GM12878 (cell line): Measurements from ENCODE around the gene INPP4B. TPM values are rescaled to one million over a fixed set of nuclear protein-coding genes. Genes with fewer than 3 reads are reported as not detected.

Source experiments
- ATAC-seq: fragments of 200-7000 bp; cut with Tn5 transposase; 3 replicates; pipeline ENCODE4 v1.9.1; 2020; ENCODE audit warnings: mild to moderate bottlenecking, moderate library complexity
- BruUV-seq: library from RNA; stranded (reverse); fragments of 400-500 nt; replicated peaks from 2 replicates; lab custom pipeline; 2021; lab: Mats Ljungman, UMichigan
- CTCF ChIA-PET: fragments of 300-600 bp; sonication (Branson Sonifier 250); formaldehyde crosslinking; extraction: SDS; loops from one replicate; lab custom pipeline; 2021; ENCODE audit warnings: inconsistent platforms; lab: Yijun Ruan, JAX
- POLR2A ChIA-PET: fragments of 350-600 bp; formaldehyde crosslinking; extraction: SDS; loops from one replicate; lab custom pipeline; 2021; ENCODE audit warnings: inconsistent platforms; lab: Charles Lee
- RAD21 ChIA-PET: fragments of 300-600 bp; sonication (Branson Sonifier 250); formaldehyde crosslinking; loops from one replicate; lab custom pipeline; 2023; ENCODE audit warnings: antibody characterized with exemption; ENCODE audit not compliant: unreplicated experiment; lab: Charles Lee
- SMC1A ChIA-PET: fragments of 300-600 bp; sonication (Branson Sonifier 250); formaldehyde crosslinking; loops from one replicate; lab custom pipeline; 2023; ENCODE audit not compliant: unreplicated experiment, uncharacterized antibody; lab: Charles Lee
- DNase-seq: peaks from one replicate; pipeline ENCODE4 v3.0.0-alpha.2; 2011; ENCODE audit warnings: low read depth, low spot score
- FAIRE-seq: peaks from 3 replicates; lab custom pipeline; 2011; peaks lifted over from hg19 to GRCh38; lab: Jason Lieb, UNC
- H2AFZ ChIP-seq: 2 replicates; pipeline ENCODE4 v1.6.0; 2011; ENCODE audit warnings: low read depth, low read length, control low read depth; ENCODE audit not compliant: control insufficient read depth
- H3K27ac ChIP-seq: 2 replicates; pipeline ENCODE4 v1.5.1; 2011; ENCODE audit warnings: control low read depth; ENCODE audit not compliant: control insufficient read depth, insufficient read depth
- H3K27me3 ChIP-seq, 2 experiments: replicated peaks in 1 of 2; 2 replicates each; pipeline versions ENCODE4 v1.6.0 to v1.6.1; 2011; ENCODE audit warnings: low read length in 1 of 2; ENCODE audit not compliant: control insufficient read depth in 2 of 2, insufficient read depth in 2 of 2
- H3K36me3 ChIP-seq, 2 experiments: 2 replicates each; pipeline ENCODE4 v1.5.1; 2011; ENCODE audit warnings: low read length in 1 of 2; ENCODE audit not compliant: control insufficient read depth in 2 of 2, insufficient read depth in 2 of 2
- H3K4me1 ChIP-seq: 2 replicates; pipeline ENCODE4 v1.6.1; 2011; ENCODE audit warnings: mild to moderate bottlenecking, low read length, moderate library complexity, mixed read lengths; ENCODE audit not compliant: control insufficient read depth, insufficient read depth
- H3K4me2 ChIP-seq: 2 replicates; pipeline ENCODE4 v1.6.0; 2011; ENCODE audit warnings: control low read depth; ENCODE audit not compliant: control insufficient read depth, insufficient read depth
- H3K4me3 ChIP-seq: fragments of 200-600 bp; sonication (generic); 2 replicates; pipeline ENCODE4 v1.5.1; 2016
- H3K79me2 ChIP-seq: 2 replicates; pipeline ENCODE4 v1.6.0; 2011; ENCODE audit warnings: low read length; ENCODE audit not compliant: control insufficient read depth, insufficient read depth
- H3K9ac ChIP-seq: 2 replicates; pipeline ENCODE4 v1.8.0; 2011; ENCODE audit warnings: low read length, control low read depth, mixed read lengths; ENCODE audit not compliant: control insufficient read depth, insufficient read depth
- H3K9me3 ChIP-seq: replicated peaks from 3 replicates; pipeline ENCODE4 v1.5.1; 2011; ENCODE audit warnings: mild to moderate bottlenecking, low read length; ENCODE audit not compliant: control insufficient read depth, insufficient read depth
- H4K20me1 ChIP-seq: 2 replicates; pipeline ENCODE4 v1.6.0; 2011; ENCODE audit not compliant: control insufficient read depth, insufficient read depth
- ASH2L ChIP-seq: fragments of 300-600, 200-600 bp; sonication (generic); IDR thresholded peaks from 2 replicates; pipeline ENCODE4 v1.6.1; 2017; ENCODE audit warnings: low read depth, mild to moderate bottlenecking, borderline replicate concordance
- ATF2 ChIP-seq: IDR thresholded peaks from 2 replicates; pipeline ENCODE4 v1.6.1; 2012; ENCODE audit warnings: low read length, inconsistent platforms
- BACH1 ChIP-seq: fragments of 450-650 bp; IDR thresholded peaks from 2 replicates; pipeline ENCODE4 v1.6.1; 2017; ENCODE audit warnings: mild to moderate bottlenecking, borderline replicate concordance
- CBX5 ChIP-seq: sonication (generic); IDR thresholded peaks from 2 replicates; pipeline ENCODE4 v1.6.1; 2016; ENCODE audit warnings: low read depth, moderate library complexity, mild to moderate bottlenecking, inconsistent platforms
- CREM ChIP-seq: IDR thresholded peaks from 2 replicates; pipeline ENCODE4 v1.6.1; 2014; ENCODE audit warnings: antibody characterized with exemption, low read depth
- EZH2 ChIP-seq: IDR thresholded peaks from 2 replicates; pipeline ENCODE4 v1.6.1; 2012; ENCODE audit warnings: low read depth, mild to moderate bottlenecking, control low read depth, inconsistent platforms, low read length, borderline replicate concordance; ENCODE audit not compliant: control insufficient read depth
- GATAD2B ChIP-seq: fragments of 450-650 bp; conservative IDR thresholded peaks from 2 replicates; pipeline ENCODE4 v1.6.1; 2017; ENCODE audit warnings: low read depth, mild to moderate bottlenecking, moderate library complexity
- HSF1 ChIP-seq: fragments of 150-350 bp; IDR thresholded peaks from 2 replicates; pipeline ENCODE4 v1.6.1; 2014; ENCODE audit warnings: mild to moderate bottlenecking, low read depth, low read length
- PBX3 ChIP-seq: IDR thresholded peaks from 2 replicates; pipeline ENCODE4 v1.6.1; 2011; ENCODE audit warnings: mild to moderate bottlenecking, low read depth, low read length, moderate library complexity; ENCODE audit not compliant: insufficient replicate concordance
- RBBP5 ChIP-seq: fragments of 200-600 bp; sonication (generic); conservative IDR thresholded peaks from 2 replicates; pipeline ENCODE4 v1.6.1; 2016
- ZNF207 ChIP-seq: fragments of 450-650 bp; IDR thresholded peaks from 2 replicates; pipeline ENCODE4 v1.6.1; 2014; ENCODE audit warnings: antibody characterized with exemption, mild to moderate bottlenecking, borderline replicate concordance
- ZNF217 ChIP-seq: fragments of 450-650 bp; IDR thresholded peaks from 2 replicates; pipeline ENCODE4 v1.6.1; 2017; ENCODE audit warnings: antibody characterized with exemption, mild to moderate bottlenecking
- ZNF24 ChIP-seq: fragments of 450-650 bp; IDR thresholded peaks from 2 replicates; pipeline ENCODE4 v1.6.1; 2017; ENCODE audit warnings: antibody characterized with exemption, mild to moderate bottlenecking
- ZZZ3 ChIP-seq: IDR thresholded peaks from 2 replicates; pipeline ENCODE4 v1.6.1; 2011; ENCODE audit warnings: low read depth; ENCODE audit not compliant: control insufficient read depth, insufficient read length
- WGBS: methylation state at CpG from one replicate; pipeline ENCODE4 v1.1.6; 2016; ENCODE audit warnings: low lambda C conversion rate; ENCODE audit not compliant: insufficient replicate concordance, insufficient coverage; ENCODE audit errors: missing lambda C conversion rate; 5-methylcytosine and 5-hydroxymethylcytosine counted together
- in situ Hi-C: fragments of 300-500 bp; cut with MboI; formaldehyde crosslinking; loops from 9 replicates; pipeline ENCODE4 v1.14.3; 2018; ENCODE audit warnings: mixed read lengths
- intact Hi-C: fragments of 100-400 bp; cut with micrococcal nuclease; formaldehyde crosslinking; loops from one replicate; pipeline ENCODE4 v1.14.2; 2022; ENCODE audit not compliant: unreplicated experiment
- polyA plus RNA-seq, 11 experiments: library from polyadenylated mRNA; depleted of rRNA in 4 of 11; unstranded in 6 of 11; stranded (reverse) in 5 of 11; fragments of >200 nt; fragmentation: Nextera tagmentation in 4 of 11; fragmentation: Illumina TruSeq in 1 of 11; extraction: Ambion mirVana in 4 of 11; extraction: Trizol in 1 of 11; gene quantifications; 1 replicate in 1 of 11; 2 replicates in 10 of 11; pipeline versions ENCODE4 v1.2.1 to v1.2.3, GENCODE V29; 2011 to 2016; ENCODE audit warnings: inconsistent platforms in 2 of 11, missing spikeins in 2 of 11, low read depth in 1 of 11
- total RNA-seq, 4 experiments: library from RNA; depleted of rRNA in 3 of 4; stranded (reverse); fragments of >200 nt in 3 of 4; fragmentation: Illumina TruSeq in 1 of 4; extraction: Trizol in 1 of 4; gene quantifications; 2 replicates each; pipeline versions ENCODE4 v1.2.1 to v1.2.3, GENCODE V29; 2013 to 2021

The INPP4B gene
- total and polyA plus RNA-seq, 10 of the 15 experiments (the other 5 are each of a cell fraction or from before 2014, with no cell fraction given) = 0.53 to 11.2 (median 0.95) TPM

GRCh38 chr4:142614621-142615323 lies 231.3 kb downstream of the INPP4B start:
- H3K9ac ChIP-seq = no peak overlapping the region
- no peak overlapping the region for H3K4me2 ChIP-seq
- no peak for DNase-seq
- no peak overlapping the region for H2AFZ ChIP-seq
- H3K27me3 ChIP-seq = no peaks in the 10 kb centered on the region
- no peaks in the 10 kb centered on the region for H3K9me3 ChIP-seq
- no TSS peak for BruUV-seq
- in situ Hi-C loops (no loop called here), intact Hi-C loops (no loop called here)
- H3K36me3 ChIP-seq = no peaks in the 10 kb centered on the region
- CTCF ChIA-PET = no interaction called here
- 0% methylated on average over 2 of the region's 2 CpGs for WGBS
- no peak overlapping the region for H3K27ac ChIP-seq
- FAIRE-seq = no peak
- no peak overlapping the region for H3K4me3 ChIP-seq
- POLR2A ChIA-PET = no interaction called here
- H3K4me1 ChIP-seq = no peaks in the 10 kb centered on the region
- RAD21 ChIA-PET = no interaction called here
- SMC1A ChIA-PET = interaction anchor here (0.9 kb wide), 1 partner anchor 42 kb away, joined by 3 read pairs; no protein-coding TSS in a partner anchor
- no peak for ATAC-seq
- H3K79me2 ChIP-seq = no peaks in the 10 kb centered on the region
- no peaks in the 10 kb centered on the region for H4K20me1 ChIP-seq
- no peak for TF ChIP-seq HSF1
- no peak for TF ChIP-seq ASH2L
- no peak for TF ChIP-seq ZZZ3
- TF ChIP-seq EZH2 = no peak
- no peak for TF ChIP-seq CREM
- no peak for TF ChIP-seq BACH1
- TF ChIP-seq ZNF24 = no peak
- TF ChIP-seq ZNF217 = no peak
- no peak for TF ChIP-seq ATF2
- no peak for TF ChIP-seq CBX5
- no peak for TF ChIP-seq GATAD2B
- no peak for TF ChIP-seq RBBP5
- no peak for TF ChIP-seq ZNF207
- no peak for TF ChIP-seq PBX3
